Endothelial cell of umbilical vein (primary cell): Measurements from ENCODE around the gene MRPL16. TPM values are rescaled to one million over a fixed set of nuclear protein-coding genes. Genes with fewer than 3 reads are reported as not detected.

ENCODE experiments used
- BruUV-seq: library from RNA; stranded (reverse); fragments of 400-500 nt; replicated peaks from 2 replicates; lab custom pipeline; 2021; lab: Mats Ljungman, UMichigan
- CTCF ChIA-PET: fragments of 300-600, 350-600 bp; sonication (Branson Sonifier 250); formaldehyde crosslinking; loops from one replicate; lab custom pipeline; 2021; ENCODE audit warnings: antibody characterized with exemption, inconsistent platforms; lab: Charles Lee
- POLR2A ChIA-PET: fragments of 300-600, 350-600 bp; sonication (Branson Sonifier 250); formaldehyde crosslinking; loops from one replicate; lab custom pipeline; 2021; ENCODE audit warnings: antibody characterized with exemption, inconsistent platforms; lab: Charles Lee
- DNase-seq: peaks from one replicate; pipeline ENCODE4 v3.0.0-alpha.2; 2011; ENCODE audit warnings: low read depth, low spot score
- FAIRE-seq: peaks from 2 replicates; lab custom pipeline; 2011; peaks lifted over from hg19 to GRCh38; lab: Jason Lieb, UNC
- H2AFZ ChIP-seq: 2 replicates; pipeline ENCODE4 v1.6.0; 2012; ENCODE audit warnings: low read depth, low read length, control low read depth, inconsistent platforms
- H3K27ac ChIP-seq: 2 replicates; pipeline ENCODE4 v1.5.1; 2011; ENCODE audit warnings: low read depth, mild to moderate bottlenecking, control low read depth, low read length, moderate library complexity; ENCODE audit not compliant: insufficient read depth
- H3K27me3 ChIP-seq, 2 experiments: 2 replicates each; pipeline versions ENCODE4 v1.6.0 to v1.6.1; 2011; ENCODE audit warnings: low read length in 2 of 2, mixed read lengths in 1 of 2; ENCODE audit not compliant: control insufficient read depth in 2 of 2, insufficient read depth in 2 of 2
- H3K36me3 ChIP-seq, 2 experiments: 2 replicates in 1 of 2; 3 replicates in 1 of 2; pipeline ENCODE4 v1.5.1; 2011; ENCODE audit warnings: low read length in 2 of 2, mild to moderate bottlenecking in 1 of 2, moderate library complexity in 1 of 2; ENCODE audit not compliant: control insufficient read depth in 2 of 2, insufficient read depth in 2 of 2; ENCODE audit errors: extremely low read depth in 1 of 2
- H3K4me1 ChIP-seq: 3 replicates; pipeline ENCODE4 v1.5.1; 2011; ENCODE audit warnings: mild to moderate bottlenecking, low read length; ENCODE audit not compliant: control insufficient read depth, insufficient read depth; ENCODE audit errors: extremely low read depth
- H3K4me2 ChIP-seq: 2 replicates; pipeline ENCODE4 v1.6.1; 2011; ENCODE audit warnings: low read length, control low read depth, mixed read lengths; ENCODE audit not compliant: insufficient read depth
- H3K4me3 ChIP-seq, 3 experiments: fragments of 200-600 bp in 1 of 3; sonication (generic), shearing (Covaris generic) in 1 of 3; replicated peaks in 1 of 3; 2 replicates each; pipeline ENCODE4 v1.5.1; 2011 to 2016; ENCODE audit warnings: control low read depth in 3 of 3, low read length in 3 of 3, mild to moderate bottlenecking in 2 of 3, inconsistent platforms in 1 of 3, low read depth in 1 of 3, moderate library complexity in 1 of 3; ENCODE audit not compliant: insufficient read depth in 1 of 3
- H3K79me2 ChIP-seq: 2 replicates; pipeline ENCODE4 v1.6.0; 2012; ENCODE audit warnings: low read length, inconsistent platforms; ENCODE audit not compliant: control insufficient read depth, insufficient read depth
- H3K9ac ChIP-seq: replicated peaks from 2 replicates; pipeline ENCODE3; 2011; ENCODE audit warnings: low read length, control low read depth; ENCODE audit not compliant: insufficient read depth; ENCODE audit errors: extremely low read depth
- H3K9me1 ChIP-seq: replicated peaks from 3 replicates; pipeline ENCODE4 v1.6.0; 2011; ENCODE audit warnings: mild to moderate bottlenecking, low read length; ENCODE audit not compliant: control insufficient read depth, insufficient read depth; ENCODE audit errors: extremely low read depth
- H3K9me3 ChIP-seq: replicated peaks from 2 replicates; pipeline ENCODE4 v1.5.1; 2012; ENCODE audit warnings: low read length, inconsistent platforms; ENCODE audit not compliant: control insufficient read depth, insufficient read depth
- H4K20me1 ChIP-seq: replicated peaks from 2 replicates; pipeline ENCODE3; 2011; ENCODE audit warnings: mild to moderate bottlenecking, low read length; ENCODE audit not compliant: control insufficient read depth, insufficient read depth; ENCODE audit errors: extremely low read depth
- EZH2 ChIP-seq: IDR thresholded peaks from 2 replicates; pipeline ENCODE4 v1.6.1; 2012; ENCODE audit warnings: borderline replicate concordance, low read depth, mild to moderate bottlenecking, moderate library complexity, low read length, inconsistent platforms; ENCODE audit not compliant: severe bottlenecking
- FOS ChIP-seq: IDR thresholded peaks from 2 replicates; pipeline ENCODE4 v1.6.1; 2011; ENCODE audit warnings: mild to moderate bottlenecking, low read length, moderate library complexity, borderline replicate concordance; ENCODE audit not compliant: insufficient read depth
- GATA2 ChIP-seq: IDR thresholded peaks from 2 replicates; pipeline ENCODE4 v1.7.0; 2011; ENCODE audit warnings: low read depth, mild to moderate bottlenecking, moderate library complexity, mixed read lengths, low read length; ENCODE audit not compliant: insufficient read length, insufficient read depth
- MYC ChIP-seq: IDR thresholded peaks from one replicate; pipeline ENCODE4 v1.6.1; 2011; ENCODE audit warnings: mild to moderate bottlenecking, low read depth, low read length
- POLR2A ChIP-seq: IDR thresholded peaks from 2 replicates; pipeline ENCODE4 v1.6.1; 2012; ENCODE audit warnings: low read depth, mild to moderate bottlenecking, control low read depth, low read length
- POLR2AphosphoS5 ChIP-seq: IDR thresholded peaks from 2 replicates; pipeline ENCODE4 v1.6.1; 2012; ENCODE audit warnings: low read depth, mild to moderate bottlenecking, control low read depth, low read length, moderate library complexity; ENCODE audit not compliant: insufficient read depth
- dilution Hi-C: fragments of 300-500 bp; cut with MboI; formaldehyde crosslinking; loops from one replicate; pipeline ENCODE4 v1.15.0; 2019; ENCODE audit warnings: low sequenced_read_pairs; ENCODE audit not compliant: extremely low pct_ligation_motif_present
- intact Hi-C: fragments of 100-400 bp; cut with micrococcal nuclease; formaldehyde crosslinking; loops from one replicate; pipeline ENCODE4 v1.10.0; 2022
- polyA plus RNA-seq, 4 experiments: library from polyadenylated mRNA; depleted of rRNA in 3 of 4; stranded (reverse) in 3 of 4; unstranded in 1 of 4; fragments of >200 nt; gene quantifications; 2 replicates each; pipeline versions ENCODE4 v1.2.1 to v1.2.3, GENCODE V29; 2011 to 2012; ENCODE audit warnings: missing spikeins in 1 of 4
- total RNA-seq: library from RNA; stranded (reverse); gene quantifications from 2 replicates; pipeline ENCODE4 v1.2.3, GENCODE V29; 2021
- TF ChIP-seq, protein P1 (sequence below), 2 donors: IDR thresholded peaks; 1 replicate in 1 of 2; 2 replicates in 1 of 2; pipeline ENCODE4 v1.5.1; 2011; ENCODE audit warnings: low read length in 2 of 2, mild to moderate bottlenecking in 2 of 2, moderate library complexity in 2 of 2, control low read depth in 1 of 2, inconsistent platforms in 1 of 2, low read depth in 1 of 2; ENCODE audit not compliant: insufficient read depth in 1 of 2; ENCODE audit errors: extremely low read depth in 1 of 2
- TF ChIP-seq, protein P2 (sequence below): IDR thresholded peaks from 2 replicates; pipeline ENCODE4 v1.6.1; 2011; ENCODE audit not compliant: insufficient read depth, insufficient read length

MRPL16 gene
- total and polyA plus RNA-seq, 2 donors (not counting 3 experiments of a cell fraction or from before 2014, with no cell fraction given): 63.9 to 84.0 TPM

DNA sequence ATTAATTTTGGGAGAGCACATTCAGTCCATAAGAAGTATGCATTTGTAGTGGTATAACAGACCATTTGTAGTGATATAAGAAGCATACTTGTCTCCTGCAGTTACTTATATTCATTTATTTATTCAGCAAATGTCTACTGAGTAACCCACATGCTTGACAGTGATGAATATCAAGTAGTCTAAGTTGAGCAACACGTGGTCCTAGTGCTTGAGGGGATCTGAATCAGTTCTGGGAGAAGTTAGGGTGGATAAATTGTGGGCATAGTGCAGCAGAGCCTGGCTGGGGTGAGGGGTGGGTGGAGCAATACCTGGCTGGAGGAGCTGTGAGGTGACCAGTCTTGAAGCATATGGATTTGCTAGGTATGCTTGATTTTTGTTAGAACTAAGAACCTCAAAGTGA, 31.1 kb downstream of the MRPL16 start:
- Histone ChIP-seq H3K79me2 (peaks cover 2% of the 10 kb centered on the region), H2AFZ (no peak overlapping the region), H4K20me1 (no peaks in the 10 kb centered on the region), H3K27ac (no peak overlapping the region), H3K4me2 (no peak overlapping the region), H3K27me3 (no peaks in the 10 kb centered on the region), H3K9me1 (no peaks in the 10 kb centered on the region), H3K36me3 (peaks cover 0 to 11% of the 10 kb centered on the region in 2 experiments), H3K4me3 (no peak overlapping the region), H3K4me1 (peaks cover 18% of the 10 kb centered on the region), H3K9ac (no peak overlapping the region), H3K9me3 (no peaks in the 10 kb centered on the region)
- BruUV-seq: no TSS peak
- intact Hi-C loops: no loop called here
- no peak for DNase-seq
- FAIRE-seq: no peak
- dilution Hi-C loops: no loop called here
- CTCF ChIA-PET: no interaction called here
- POLR2A ChIA-PET: no interaction called here
- no peak for TF ChIP-seq MYC
- no peak for TF ChIP-seq GATA2
- TF ChIP-seq, protein P1, sequence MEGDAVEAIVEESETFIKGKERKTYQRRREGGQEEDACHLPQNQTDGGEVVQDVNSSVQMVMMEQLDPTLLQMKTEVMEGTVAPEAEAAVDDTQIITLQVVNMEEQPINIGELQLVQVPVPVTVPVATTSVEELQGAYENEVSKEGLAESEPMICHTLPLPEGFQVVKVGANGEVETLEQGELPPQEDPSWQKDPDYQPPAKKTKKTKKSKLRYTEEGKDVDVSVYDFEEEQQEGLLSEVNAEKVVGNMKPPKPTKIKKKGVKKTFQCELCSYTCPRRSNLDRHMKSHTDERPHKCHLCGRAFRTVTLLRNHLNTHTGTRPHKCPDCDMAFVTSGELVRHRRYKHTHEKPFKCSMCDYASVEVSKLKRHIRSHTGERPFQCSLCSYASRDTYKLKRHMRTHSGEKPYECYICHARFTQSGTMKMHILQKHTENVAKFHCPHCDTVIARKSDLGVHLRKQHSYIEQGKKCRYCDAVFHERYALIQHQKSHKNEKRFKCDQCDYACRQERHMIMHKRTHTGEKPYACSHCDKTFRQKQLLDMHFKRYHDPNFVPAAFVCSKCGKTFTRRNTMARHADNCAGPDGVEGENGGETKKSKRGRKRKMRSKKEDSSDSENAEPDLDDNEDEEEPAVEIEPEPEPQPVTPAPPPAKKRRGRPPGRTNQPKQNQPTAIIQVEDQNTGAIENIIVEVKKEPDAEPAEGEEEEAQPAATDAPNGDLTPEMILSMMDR (IDR thresholded peaks at IDR 0.05; ENCODE audit: extremely low read depth in 1 of 2, insufficient read depth in 1 of 2, low read depth in 1 of 2, low read length in 2 of 2): no peak
- no peak for TF ChIP-seq POLR2A
- TF ChIP-seq EZH2: no peak
- TF ChIP-seq, protein P2, sequence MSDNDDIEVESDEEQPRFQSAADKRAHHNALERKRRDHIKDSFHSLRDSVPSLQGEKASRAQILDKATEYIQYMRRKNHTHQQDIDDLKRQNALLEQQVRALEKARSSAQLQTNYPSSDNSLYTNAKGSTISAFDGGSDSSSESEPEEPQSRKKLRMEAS: no peak
- no peak for TF ChIP-seq FOS
- TF ChIP-seq POLR2AphosphoS5: no peak
